NCI-H2227 (cell line): ENCODE results near the gene KYNU.
"Not testable (repeated sequence)": the region's sequence is repeated elsewhere in the genome, so short reads cannot be mapped to it uniquely, and the experiment has no call there.

Experiments
- DNase-seq: peaks from one replicate; lab custom pipeline; 2025; ENCODE audit not compliant: unreplicated experiment; lab: John Stamatoyannopoulos, UW

KYNU gene

GRCh38 chr2:142914507-142915313, 37.2 kb downstream of the KYNU start:
- DNase-seq, result no peak

DNA sequence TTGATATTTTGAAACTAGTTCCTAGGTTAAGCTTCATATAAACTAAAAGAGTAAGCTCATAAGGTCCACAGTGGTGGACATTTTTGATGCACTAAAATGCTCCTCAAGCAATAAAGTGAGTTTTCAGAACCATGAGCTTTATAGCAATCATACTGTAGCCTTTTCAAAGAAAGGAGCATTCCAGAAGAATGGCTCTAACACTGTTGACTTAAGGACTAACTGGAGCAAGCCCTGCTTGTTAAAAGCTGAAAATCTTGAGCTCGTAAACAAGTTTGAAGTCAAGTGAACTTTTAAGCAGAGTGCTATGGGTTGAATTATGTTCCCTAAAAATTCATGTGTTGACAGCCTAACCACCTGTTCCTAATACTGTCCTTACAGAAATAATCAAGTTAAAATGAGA, 38.0 kb downstream of the KYNU start:
- no peak for DNase-seq

DNA sequence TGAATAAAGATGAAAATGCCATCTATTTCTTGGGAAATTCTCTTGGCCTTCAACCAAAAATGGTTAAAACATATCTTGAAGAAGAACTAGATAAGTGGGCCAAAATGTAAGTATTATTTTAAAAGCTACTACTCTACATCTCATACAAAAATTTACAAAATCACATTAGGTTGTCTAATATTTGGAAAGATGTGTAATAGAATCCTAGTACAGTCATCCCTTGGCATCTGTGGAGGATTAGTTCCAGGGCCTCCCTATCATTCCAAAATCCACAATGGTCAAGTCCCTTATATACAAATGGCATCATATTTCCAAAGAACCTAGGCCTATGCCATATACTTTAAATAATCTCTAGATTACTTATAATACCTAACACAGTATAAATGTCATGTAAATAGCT, 41.2 kb downstream of the KYNU start:
- DNase-seq, result no peak

DNA sequence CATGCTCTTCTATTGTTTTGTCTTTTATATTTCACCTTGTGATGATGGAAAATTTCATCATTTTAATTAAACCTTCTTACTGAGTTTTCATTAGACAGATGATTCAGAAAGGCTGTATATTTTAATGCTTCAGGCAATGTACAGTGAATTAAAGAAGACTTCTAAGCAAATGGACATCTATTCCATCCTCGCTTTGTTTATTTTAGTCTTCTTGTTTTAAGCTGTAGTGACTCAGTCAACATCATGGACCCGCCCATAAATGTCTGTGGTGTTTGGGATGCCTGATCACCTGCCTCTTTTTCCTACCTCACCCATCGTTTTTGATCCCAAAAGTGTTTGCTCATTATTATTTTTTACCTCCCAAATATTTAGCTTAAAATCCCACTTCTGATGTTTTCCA, 43.1 kb downstream of the KYNU start:
- no peak for DNase-seq

DNA sequence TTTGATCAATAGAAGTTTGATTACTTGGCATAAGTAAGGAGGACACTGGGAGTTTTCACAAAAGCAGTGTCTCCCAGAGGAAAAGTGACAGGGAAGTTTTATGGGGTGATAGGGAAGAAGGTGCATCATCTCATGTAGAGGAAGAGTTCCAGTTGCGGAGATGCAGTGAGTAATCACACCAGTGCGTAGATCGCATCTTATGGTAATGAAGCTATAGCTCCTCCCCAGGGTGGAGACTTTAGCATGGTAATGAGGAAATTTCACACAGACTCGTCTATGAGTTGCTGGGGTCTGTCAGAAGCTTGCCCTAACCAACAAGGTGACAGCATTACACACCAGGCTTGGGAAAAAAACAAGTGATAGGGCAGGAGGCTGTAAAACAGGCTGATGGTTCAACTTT, 49.0 kb downstream of the KYNU start:
- no peak for DNase-seq

DNA sequence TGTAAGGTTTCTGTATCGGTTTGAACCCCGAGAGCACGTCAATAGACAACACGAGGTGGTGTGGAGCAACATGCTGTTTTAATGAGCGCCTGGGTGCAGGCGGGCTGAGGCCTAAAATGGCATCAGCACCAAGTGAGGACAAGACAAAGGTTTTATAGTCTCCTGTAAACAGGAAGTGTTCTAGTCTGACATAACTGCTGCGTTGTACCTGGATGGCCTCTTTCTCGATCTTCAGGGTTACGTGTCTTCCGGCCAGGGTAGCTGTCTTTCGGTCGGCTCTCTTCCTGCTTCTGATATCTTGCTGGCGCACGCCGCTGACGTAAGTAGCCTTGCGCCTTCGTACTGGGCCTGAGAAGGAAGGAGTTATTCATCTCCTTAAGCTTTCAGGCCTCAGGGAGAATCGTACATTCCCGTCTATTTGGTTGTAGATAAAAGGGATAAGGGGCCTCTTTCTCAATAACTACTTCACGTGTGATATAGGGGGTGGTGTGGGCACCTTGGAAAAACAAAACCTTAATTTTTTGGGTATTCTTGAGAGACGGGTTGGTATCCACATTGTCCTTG, 53.5 kb downstream of the KYNU start:
- peak; percentile 63 for DNase-seq

DNA sequence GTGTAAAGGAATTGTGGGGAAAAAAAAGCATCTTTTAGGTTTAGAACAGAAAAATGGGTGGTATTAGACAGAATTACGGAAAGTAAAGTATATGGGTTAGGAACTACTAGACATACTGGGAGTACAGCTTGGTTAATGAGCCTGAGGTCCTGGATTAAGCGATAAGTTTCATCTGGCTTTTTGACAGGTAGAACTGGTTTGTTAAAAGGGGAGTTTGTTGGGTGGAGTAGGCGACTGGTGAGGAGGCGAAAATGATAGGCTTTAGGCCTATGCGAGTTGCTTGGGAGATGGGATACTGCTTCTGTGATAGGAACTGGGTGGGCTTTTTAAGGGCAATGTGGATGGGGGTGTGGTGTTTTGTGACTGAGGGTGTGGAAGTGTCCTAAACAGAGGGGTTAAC, 56.5 kb downstream of the KYNU start:
- no peak for DNase-seq

- DNase-seq, result no peak
These were observed 58.2 kb downstream of the KYNU start for GRCh38 chr2:142935563-142936089.

- DNase-seq, result no peak
These were observed 59.2 kb downstream of the KYNU start for GRCh38 chr2:142936629-142937028.

DNA sequence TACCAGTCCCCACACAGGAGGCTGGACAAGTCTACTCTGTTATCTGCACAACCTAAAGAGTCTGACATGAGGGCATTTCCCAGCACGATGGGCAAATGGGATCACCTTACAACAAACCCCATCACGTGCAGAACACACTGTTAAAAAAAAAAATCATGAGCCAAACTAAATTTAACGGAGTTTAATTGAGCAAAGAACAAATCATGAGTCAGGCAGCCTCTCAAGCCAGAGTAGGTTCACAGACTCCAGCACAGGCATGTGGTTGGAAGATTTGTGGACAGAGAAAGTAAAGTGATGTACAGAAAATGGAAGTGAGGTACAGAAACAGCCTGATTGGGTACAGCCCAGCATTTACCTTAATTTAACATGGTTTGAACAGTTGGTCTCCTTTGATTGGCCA, 59.9 kb downstream of the KYNU start:
- no peak for DNase-seq

DNA sequence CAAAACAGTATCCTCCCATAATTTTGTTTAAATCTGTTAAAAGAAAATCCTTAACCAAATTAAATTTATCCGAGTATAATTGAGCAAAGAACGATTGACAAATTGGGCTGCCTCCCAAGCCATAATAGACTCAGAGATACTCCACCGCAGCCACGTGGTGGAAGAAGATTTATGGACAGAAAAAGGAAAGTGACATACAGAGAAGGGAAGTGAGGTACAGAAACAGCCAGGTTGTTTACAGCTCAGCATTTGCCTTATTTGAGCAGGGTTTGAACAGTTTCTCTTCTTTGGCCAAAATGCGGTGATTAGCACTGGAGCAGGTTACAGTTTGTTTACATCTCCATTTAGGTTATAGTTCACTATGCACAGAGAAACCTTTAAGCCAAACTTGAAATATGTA, 60.8 kb downstream of the KYNU start:
- no peak for DNase-seq

DNA sequence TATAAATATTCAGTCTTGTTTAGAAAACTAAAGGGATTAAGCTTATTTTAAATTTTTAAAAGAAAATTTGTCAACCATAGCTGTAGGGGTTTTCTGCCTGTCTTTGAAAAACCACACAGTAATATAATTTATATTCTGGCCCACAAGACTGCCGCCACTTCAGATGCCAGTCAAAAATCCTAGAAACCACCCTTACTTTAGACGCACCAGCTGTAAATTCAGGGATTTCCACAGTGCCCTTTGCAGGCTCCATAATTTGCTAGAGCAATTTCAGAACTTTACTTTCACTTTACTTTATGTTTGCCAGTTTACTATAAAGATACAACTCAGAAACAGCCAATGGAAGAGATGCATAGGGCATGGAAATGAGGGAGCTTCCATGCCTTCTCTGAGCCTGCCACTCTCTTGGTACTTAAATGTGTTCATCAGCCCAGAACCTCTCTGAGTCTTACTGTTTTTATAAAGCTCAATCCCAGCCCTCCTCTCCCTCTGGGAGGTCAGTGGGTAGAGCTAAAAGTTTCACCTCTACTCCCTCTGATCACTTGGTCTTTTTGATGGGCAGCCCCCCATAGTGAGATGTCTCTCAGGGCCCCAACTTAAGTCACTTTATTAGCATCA, 63.3 kb downstream of the KYNU start:
- no peak for DNase-seq

DNA sequence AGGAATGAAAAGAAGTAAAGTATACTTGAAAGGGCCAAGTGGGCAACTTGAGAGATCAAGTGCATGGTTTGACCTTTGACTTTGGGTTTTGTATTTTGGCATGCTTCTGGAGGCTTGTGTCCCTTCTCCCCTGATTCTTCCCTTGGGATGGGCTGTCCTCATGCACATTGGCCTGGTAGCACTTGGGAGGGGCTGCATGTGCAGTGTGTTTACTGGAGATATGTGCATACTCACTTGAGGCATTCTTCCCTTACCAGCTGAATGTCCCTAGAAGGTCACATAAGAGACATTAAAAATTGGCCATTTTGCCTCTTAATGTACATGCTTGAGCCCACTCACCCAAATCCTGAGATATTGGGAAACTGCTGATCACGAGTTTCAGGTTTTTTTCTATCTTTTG, 65.2 kb downstream of the KYNU start:
- no peak for DNase-seq

DNA sequence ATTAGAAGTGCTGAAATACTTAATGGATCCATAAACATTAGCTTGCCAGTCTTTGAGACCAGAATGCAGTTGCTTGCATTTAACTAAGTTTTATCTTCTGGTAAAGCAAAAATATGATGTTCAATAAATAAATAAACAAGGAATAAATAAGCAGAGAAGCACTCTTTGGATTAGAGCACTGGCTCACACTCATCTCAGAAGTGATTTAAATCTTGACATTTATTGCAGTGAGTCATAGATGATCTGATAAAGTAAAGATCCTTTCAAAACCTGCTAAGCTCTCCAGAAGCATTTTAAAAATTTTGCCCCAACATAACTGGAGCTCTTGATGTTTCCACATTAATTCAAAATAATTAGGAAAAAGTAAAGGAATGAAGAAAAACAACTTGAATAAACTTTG, 66.8 kb downstream of the KYNU start:
- DNase-seq, result no peak

DNA sequence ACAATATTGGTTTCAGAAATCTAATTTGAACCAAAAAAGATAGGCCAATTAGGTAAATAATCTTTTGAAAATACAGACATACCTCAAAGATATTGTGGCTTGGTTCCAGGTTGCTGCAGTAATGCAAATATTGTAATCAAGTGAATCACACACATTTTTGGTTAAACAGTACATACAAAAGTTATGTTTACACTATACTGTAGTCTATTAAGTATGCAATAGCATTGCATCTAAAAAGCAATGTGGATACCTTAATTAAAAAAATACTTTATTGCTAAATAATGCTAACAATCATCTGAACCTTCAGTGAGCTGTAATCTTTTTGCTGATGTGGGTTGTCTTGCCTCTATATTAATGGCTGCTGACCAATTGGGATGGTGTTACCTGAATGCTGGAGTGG, 67.3 kb downstream of the KYNU start:
- DNase-seq, result no peak

- no peak for DNase-seq
These were observed 69.5 kb downstream of the KYNU start for GRCh38 chr2:142946941-142947340.

- DNase-seq, result not testable (repeated sequence)
These were observed 71.3 kb downstream of the KYNU start for GRCh38 chr2:142948723-142949122.

- not testable (repeated sequence) for DNase-seq
These were observed 72.9 kb downstream of the KYNU start for GRCh38 chr2:142950323-142950722.

DNA sequence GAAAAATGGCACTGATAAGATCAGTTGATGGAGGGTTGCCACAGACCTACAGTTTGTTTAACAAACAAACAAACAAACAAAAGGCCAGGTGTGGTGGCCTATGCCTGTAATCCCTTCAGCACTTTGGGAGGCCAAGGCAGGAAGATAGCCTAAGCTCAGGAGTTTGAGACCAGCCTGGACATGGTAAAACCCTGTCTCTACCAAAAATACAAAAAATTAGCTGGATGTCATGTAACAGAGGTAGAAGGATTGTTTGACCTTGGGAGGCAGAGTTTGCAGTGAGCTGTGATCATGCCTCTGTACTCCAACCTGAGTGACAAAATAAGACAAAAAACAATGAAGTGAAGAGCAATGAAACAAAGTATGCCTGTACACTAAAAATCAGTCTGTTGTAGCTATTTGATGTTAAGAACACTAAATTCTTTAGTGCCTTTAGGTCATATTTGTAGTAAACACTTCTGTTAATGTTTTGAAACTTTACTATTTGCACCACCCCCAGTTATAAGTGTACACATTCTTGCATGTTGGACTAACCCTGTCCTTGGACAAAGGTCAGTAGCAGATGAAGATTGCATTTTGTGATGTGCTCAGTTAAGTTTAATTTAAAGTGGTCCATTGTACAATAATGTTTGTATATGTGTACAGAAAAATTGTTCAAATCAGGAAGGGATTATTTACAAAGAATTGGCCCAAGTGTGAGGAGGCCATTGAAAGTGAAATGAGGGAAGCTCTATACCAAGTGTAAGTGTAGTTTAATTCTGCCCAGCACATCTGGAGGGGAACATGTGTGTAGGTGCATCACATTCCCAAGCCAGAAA, 73.9 kb downstream of the KYNU start:
- no peak for DNase-seq

- no peak for DNase-seq
These were observed 74.6 kb downstream of the KYNU start for GRCh38 chr2:142952018-142952417.

GRCh38 chr2:142952793-142953494, 75.5 kb downstream of the KYNU start:
- DNase-seq, result no peak
